Suppressor macrophage treated with lipopolysaccharide for 4 hours (primary cell): ENCODE data around the gene CYP2B6.
"Not testable (repeated sequence)": the region's sequence is repeated elsewhere in the genome, so short reads cannot be mapped to it uniquely, and the experiment has no call there.

Experiments used
- DNase-seq: peaks from one replicate; pipeline ENCODE4 v3.0.0-alpha.2; 2020

The CYP2B6 gene

GRCh38 chr19:40990972-40991381, at the start of gene CYP2B6:
Gene CYP2B6, plus strand, starts transcription at chr19:40991282. Its CDS starts 24 bp downstream, at chr19:40991306.
- no peak for DNase-seq

- DNase-seq, result no peak
Measured at GRCh38 chr19:40941481-40942219, 49.4 kb upstream of the CYP2B6 start.

- no peak for DNase-seq
Measured at GRCh38 chr19:40945645-40946044, 45.4 kb upstream of the CYP2B6 start.

GRCh38 chr19:40947114-40947513, 44.0 kb upstream of the CYP2B6 start:
- DNase-seq, result no peak

- DNase-seq, result no peak
Measured at GRCh38 chr19:40947573-40947972, 43.5 kb upstream of the CYP2B6 start.

GRCh38 chr19:40948580-40949299, 42.3 kb upstream of the CYP2B6 start:
- no peak for DNase-seq

GRCh38 chr19:40954573-40954972, 36.5 kb upstream of the CYP2B6 start:
- no peak for DNase-seq

- DNase-seq, result no peak
Measured at GRCh38 chr19:40959338-40959737, 31.7 kb upstream of the CYP2B6 start.

- no peak for DNase-seq
Measured at GRCh38 chr19:40960062-40960685, 30.9 kb upstream of the CYP2B6 start.

GRCh38 chr19:40960780-40961179, 30.3 kb upstream of the CYP2B6 start:
- no peak for DNase-seq

- no peak for DNase-seq
Measured at GRCh38 chr19:40962460-40962961, 28.6 kb upstream of the CYP2B6 start.

- not testable (repeated sequence) for DNase-seq
Measured at GRCh38 chr19:40964361-40964760, 26.7 kb upstream of the CYP2B6 start.

GRCh38 chr19:40965351-40965750, 25.7 kb upstream of the CYP2B6 start:
- DNase-seq, result not testable (repeated sequence)

- DNase-seq, result not testable (repeated sequence)
Measured at GRCh38 chr19:40966591-40966990, 24.5 kb upstream of the CYP2B6 start.

GRCh38 chr19:40968065-40968464, 23.0 kb upstream of the CYP2B6 start:
- DNase-seq, result not testable (repeated sequence)

- not testable (repeated sequence) for DNase-seq
Measured at GRCh38 chr19:40969721-40970120, 21.4 kb upstream of the CYP2B6 start.

GRCh38 chr19:40970396-40971345, 20.4 kb upstream of the CYP2B6 start:
- DNase-seq, result not testable (repeated sequence)

- peak; percentile 86 for DNase-seq
Measured at GRCh38 chr19:40974633-40975037, 16.4 kb upstream of the CYP2B6 start.

GRCh38 chr19:40976134-40976533, 14.9 kb upstream of the CYP2B6 start:
- no peak for DNase-seq

GRCh38 chr19:40976724-40977123, 14.4 kb upstream of the CYP2B6 start:
- DNase-seq, result no peak

GRCh38 chr19:40979759-40980158, 11.3 kb upstream of the CYP2B6 start:
- DNase-seq, result not testable (repeated sequence)

GRCh38 chr19:40980743-40981442, 10.2 kb upstream of the CYP2B6 start:
- not testable (repeated sequence) for DNase-seq
